ENCODE measurements around the gene HBP1. TPM values are rescaled to one million over a fixed set of nuclear protein-coding genes. Genes with fewer than 3 reads are reported as not detected.
A peak's percentile ranks its signal among the peaks of the same experiment; 100 is the strongest.

Gene HBP1
- total RNA-seq, 4 donors from 2014 or later = 70.6 to 172 (median 143) TPM

DNA sequence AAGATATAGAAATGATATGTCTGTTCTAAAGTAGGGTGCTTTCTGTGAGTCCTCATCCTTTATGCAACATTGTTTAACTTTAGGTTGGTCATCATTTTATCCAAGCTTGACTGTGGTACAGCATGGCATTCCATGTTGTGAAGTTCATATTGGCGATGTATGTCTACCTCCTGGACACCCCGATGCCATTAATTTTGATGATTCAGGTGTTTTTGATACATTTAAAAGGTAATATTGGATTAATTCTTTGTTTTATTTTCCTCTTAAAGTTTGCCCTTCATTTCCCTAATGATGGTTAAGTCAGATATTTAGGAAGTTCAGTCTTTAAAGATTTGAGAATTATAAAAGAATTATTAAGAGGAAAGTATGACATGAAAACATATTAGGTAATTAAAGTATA is 21.3 kb downstream of the HBP1 start:
- intact Hi-C loops (cut with DNase I; ENCODE audit: low total_unique reads) (no loop called here), in situ Hi-C loops (cut with MboI; ENCODE audit: low sequenced_read_pairs in 4 of 4) (loop anchor here in 3 of 4 donors (25.0 kb wide), 4 partner anchors 372 to 697 kb away; partner anchors contain the start of genes CBLL1 (in 2 of the 3), BCAP29 (in 1 of the 3), COG5 (in 1 of the 3) and DLD (in 1 of the 3))
- no peak for ATAC-seq
- TF ChIP-seq, protein P1, sequence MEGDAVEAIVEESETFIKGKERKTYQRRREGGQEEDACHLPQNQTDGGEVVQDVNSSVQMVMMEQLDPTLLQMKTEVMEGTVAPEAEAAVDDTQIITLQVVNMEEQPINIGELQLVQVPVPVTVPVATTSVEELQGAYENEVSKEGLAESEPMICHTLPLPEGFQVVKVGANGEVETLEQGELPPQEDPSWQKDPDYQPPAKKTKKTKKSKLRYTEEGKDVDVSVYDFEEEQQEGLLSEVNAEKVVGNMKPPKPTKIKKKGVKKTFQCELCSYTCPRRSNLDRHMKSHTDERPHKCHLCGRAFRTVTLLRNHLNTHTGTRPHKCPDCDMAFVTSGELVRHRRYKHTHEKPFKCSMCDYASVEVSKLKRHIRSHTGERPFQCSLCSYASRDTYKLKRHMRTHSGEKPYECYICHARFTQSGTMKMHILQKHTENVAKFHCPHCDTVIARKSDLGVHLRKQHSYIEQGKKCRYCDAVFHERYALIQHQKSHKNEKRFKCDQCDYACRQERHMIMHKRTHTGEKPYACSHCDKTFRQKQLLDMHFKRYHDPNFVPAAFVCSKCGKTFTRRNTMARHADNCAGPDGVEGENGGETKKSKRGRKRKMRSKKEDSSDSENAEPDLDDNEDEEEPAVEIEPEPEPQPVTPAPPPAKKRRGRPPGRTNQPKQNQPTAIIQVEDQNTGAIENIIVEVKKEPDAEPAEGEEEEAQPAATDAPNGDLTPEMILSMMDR (IDR thresholded peaks at IDR 0.05 in 4 of 5, conservative IDR thresholded peaks at IDR 0.05 in 1 of 5) = no peak
- no peak for TF ChIP-seq POLR2A (IDR thresholded peaks at IDR 0.05)
- H3K4me3 ChIP-seq = no peak overlapping the region
- no peak for DNase-seq
- H3K36me3 ChIP-seq = peaks cover 0 to 81% of the 10 kb centered on the region in 2 donors
- no peaks in the 10 kb centered on the region for H3K4me1 ChIP-seq
- H3K27me3 ChIP-seq = no peaks in the 10 kb centered on the region
- H3K9me3 ChIP-seq = no peaks in the 10 kb centered on the region
- H3K27ac ChIP-seq = no peak overlapping the region

- Histone ChIP-seq H3K27ac (no peak overlapping the region), H3K4me3 (no peak overlapping the region), H3K9me3 (no peaks in the 10 kb centered on the region), H3K36me3 (peaks cover 0 to 82% of the 10 kb centered on the region in 2 donors), H3K4me1 (no peaks in the 10 kb centered on the region), H3K27me3 (no peaks in the 10 kb centered on the region)
- DNase-seq = no peak
- intact Hi-C loops (cut with DNase I; ENCODE audit: low total_unique reads) (no loop called here), in situ Hi-C loops (cut with MboI; ENCODE audit: low sequenced_read_pairs in 4 of 4) (loop anchor here in 3 of 4 donors (25.0 kb wide), 4 partner anchors 368 to 693 kb away; partner anchors contain the start of genes CBLL1 (in 2 of the 3), BCAP29 (in 1 of the 3), COG5 (in 1 of the 3) and DLD (in 1 of the 3))
- TF ChIP-seq, protein P1 (IDR thresholded peaks at IDR 0.05 in 4 of 5, conservative IDR thresholded peaks at IDR 0.05 in 1 of 5) = no peak
- ATAC-seq = no peak
Observed at GRCh38 chr7:107194052-107194451, 25.2 kb downstream of the HBP1 start.

DNA sequence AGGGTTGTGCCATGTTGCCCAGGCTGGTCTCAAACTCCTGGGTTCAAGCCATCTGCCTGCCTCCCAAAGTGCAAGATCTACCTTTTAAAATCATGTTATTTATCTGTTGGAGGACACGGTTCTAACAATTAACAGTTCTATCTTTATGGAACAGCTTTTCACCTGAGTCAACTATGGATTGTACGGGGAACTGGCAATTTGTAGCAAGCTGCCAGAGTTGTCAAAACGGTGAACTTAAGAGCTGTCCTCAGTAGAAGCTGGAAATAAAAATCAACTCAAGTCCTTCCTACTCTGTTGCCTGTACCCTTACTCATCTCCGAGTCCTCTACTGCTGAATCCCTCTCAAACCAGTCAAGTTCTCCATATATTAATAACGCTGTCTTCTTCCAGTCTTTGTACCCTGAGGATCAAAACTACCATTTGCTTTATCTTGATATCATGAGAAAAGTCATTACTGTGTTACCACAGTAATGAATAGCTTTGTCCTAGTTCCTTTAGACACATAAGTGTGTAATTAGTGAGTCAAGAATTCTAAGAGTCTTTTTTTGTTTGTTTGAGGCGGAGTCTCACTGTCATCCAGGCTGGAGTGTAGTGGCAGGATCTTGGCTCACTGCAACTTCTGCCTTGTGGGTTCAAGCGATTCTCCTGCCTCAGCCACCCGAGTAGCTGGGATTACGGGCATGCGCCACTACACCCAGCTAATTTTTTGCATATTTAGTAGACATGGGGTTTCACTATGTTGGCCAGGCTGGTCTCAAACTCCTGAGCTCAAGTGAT is 28.2 kb downstream of the HBP1 start:
- peaks cover 7 to 79% of the 10 kb centered on the region in 2 donors for H3K36me3 ChIP-seq
- H3K27ac ChIP-seq = no peak overlapping the region
- TF ChIP-seq, protein P1 (IDR thresholded peaks at IDR 0.05 in 4 of 5, conservative IDR thresholded peaks at IDR 0.05 in 1 of 5) = no peak
- no peak for TF ChIP-seq POLR2A (IDR thresholded peaks at IDR 0.05)
- no peaks in the 10 kb centered on the region for H3K9me3 ChIP-seq
- DNase-seq = no peak
- intact Hi-C loops (cut with DNase I; ENCODE audit: low total_unique reads) (loop anchor here (5.0 kb wide), 1 partner anchor 525 kb away; no protein-coding TSS in a partner anchor), in situ Hi-C loops (cut with MboI; ENCODE audit: low sequenced_read_pairs in 4 of 4) (loop anchor here in 3 of 4 donors (25.0 kb wide), 4 partner anchors 365 to 690 kb away; partner anchors contain the start of genes CBLL1 (in 2 of the 3), BCAP29 (in 1 of the 3), COG5 (in 1 of the 3) and DLD (in 1 of the 3))
- H3K4me1 ChIP-seq = peaks cover 0 to 8% of the 10 kb centered on the region in 2 donors
- ATAC-seq = no peak
- no peaks in the 10 kb centered on the region for H3K27me3 ChIP-seq
- H3K4me3 ChIP-seq = no peak overlapping the region

GRCh38 chr7:107201795-107202450 is 33.1 kb downstream of the HBP1 start:
- Histone ChIP-seq H3K27me3 (no peaks in the 10 kb centered on the region), H3K4me1 (peaks cover 0 to 10% of the 10 kb centered on the region in 2 donors), H3K4me3 (no peak overlapping the region), H3K27ac (peak overlapping the region; percentile 8 to 62 (median 28)), H3K9me3 (no peaks in the 10 kb centered on the region), H3K36me3 (peaks cover 7 to 91% of the 10 kb centered on the region in 2 donors)
- DNase-seq = peak; percentile 69 to 87
- ATAC-seq = peak; percentile 92 to 97
- in situ Hi-C loops (cut with MboI; ENCODE audit: low sequenced_read_pairs in 4 of 4) = loop anchor here in 1 of 4 donors (25.0 kb wide), 1 partner anchor 510 kb away; no protein-coding TSS in a partner anchor
- no peak for TF ChIP-seq POLR2A (IDR thresholded peaks at IDR 0.05)
- TF ChIP-seq, protein P1 (IDR thresholded peaks at IDR 0.05 in 4 of 5, conservative IDR thresholded peaks at IDR 0.05 in 1 of 5) = peak; percentile 41 to 74 (median 55)
- intact Hi-C loops (cut with DNase I; ENCODE audit: low total_unique reads) = loop anchor here (5.0 to 10.0 kb wide), 2 partner anchors 260 to 363 kb away; partner anchors contain the start of genes COG5 and DUS4L
